T47D (cell line): Measurements from ENCODE around the gene TMPRSS6.

Experiments
- DNase-seq, 2 experiments: peaks; one replicate each; pipeline versions ENCODE4 v3.0.0 to v3.0.0-alpha.2; 2011 to 2012; ENCODE audit warnings: low read depth in 1 of 2, low spot score in 1 of 2
- JUND ChIP-seq: IDR thresholded peaks from 2 replicates; pipeline ENCODE4 v1.6.1; 2012; ENCODE audit warnings: low read depth
- in situ Hi-C: cut with HindIII; loops from 2 replicates; pipeline ENCODE4 v1.10.0; 2016; ENCODE audit warnings: low sequenced_read_pairs, low pct_unique_long_range_greater_than_20kb

Gene TMPRSS6

DNA sequence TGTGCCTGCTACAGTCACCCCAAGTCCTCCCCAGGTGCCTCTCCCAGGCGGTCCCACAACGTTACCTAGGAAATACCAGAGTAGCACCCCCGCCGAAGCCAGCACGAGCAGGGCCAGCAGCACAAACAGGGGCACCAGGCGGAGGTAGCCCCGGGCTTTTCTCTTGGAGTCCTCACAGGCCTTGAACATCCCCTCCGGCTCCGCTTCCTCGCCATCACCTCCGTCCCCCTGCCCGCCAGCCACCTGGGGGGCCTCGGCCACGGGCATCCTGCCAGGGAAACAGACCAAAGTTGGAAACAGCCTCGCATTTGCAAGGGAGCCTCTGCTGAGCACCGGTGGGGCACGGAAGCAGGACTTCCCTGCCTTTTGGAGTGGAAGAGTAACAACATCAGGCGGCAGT, 6.4 kb downstream of the TMPRSS6 start:
- no peak for TF ChIP-seq JUND
- DNase-seq: no peak
- in situ Hi-C loops: no loop called here

- in situ Hi-C loops: no loop called here
- no peak for DNase-seq
- no peak for TF ChIP-seq JUND
Measured at GRCh38 chr22:37101311-37102066, 8.0 kb downstream of the TMPRSS6 start.

DNA sequence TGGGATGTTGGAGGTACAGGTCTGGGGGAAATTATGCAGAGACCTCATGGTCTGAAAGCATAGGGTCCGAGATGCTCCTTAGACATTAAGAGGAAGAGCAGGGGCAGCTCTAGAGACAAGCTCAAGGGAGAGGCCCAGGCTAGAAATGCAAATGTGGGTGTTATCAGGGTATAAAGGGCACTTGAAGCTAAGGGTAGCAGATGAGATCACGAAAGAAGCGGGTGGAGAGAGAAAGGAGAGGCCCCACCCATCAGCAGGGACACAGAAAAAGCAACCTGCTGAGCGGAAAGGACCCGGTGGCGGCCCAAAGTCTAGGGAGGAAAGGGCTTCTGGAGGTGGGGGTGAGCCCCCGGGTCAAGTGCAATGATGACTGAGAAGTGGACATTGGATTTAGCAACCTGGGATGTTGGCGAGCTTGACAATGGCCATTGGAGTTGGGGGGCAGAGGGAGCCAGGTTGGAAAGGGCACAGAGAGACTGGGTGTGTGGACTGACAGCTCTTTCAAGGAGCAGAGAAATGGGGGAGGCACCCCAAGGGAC, 8.9 kb downstream of the TMPRSS6 start:
- no peak for TF ChIP-seq JUND
- DNase-seq: no peak
- in situ Hi-C loops: no loop called here

GRCh38 chr22:37098976-37099591, 10.4 kb downstream of the TMPRSS6 start:
- in situ Hi-C loops: no loop called here
- no peak for TF ChIP-seq JUND
- no peak for DNase-seq

- in situ Hi-C loops: no loop called here
- no peak for TF ChIP-seq JUND
Measured at GRCh38 chr22:37097346-37097745, 12.2 kb downstream of the TMPRSS6 start.

DNA sequence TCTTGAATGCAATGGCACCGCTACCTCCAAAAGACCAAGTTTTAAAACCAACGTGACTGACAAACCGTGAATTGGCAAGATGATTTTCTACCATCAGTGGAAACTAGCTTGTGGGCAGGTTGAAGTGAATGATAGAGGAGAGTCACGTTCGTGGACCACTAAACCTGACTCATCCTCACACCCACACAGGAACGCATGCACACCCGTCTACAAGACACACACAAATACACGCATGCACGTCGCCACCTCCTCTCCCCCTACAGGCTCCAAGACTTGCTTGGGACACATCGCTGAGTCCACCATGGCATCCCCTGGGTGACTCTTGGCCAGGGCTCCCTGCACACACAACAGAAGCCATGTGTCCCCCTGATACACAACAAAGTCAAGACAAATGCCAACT, 14.4 kb downstream of the TMPRSS6 start:
- no peak for DNase-seq
- no peak for TF ChIP-seq JUND
- in situ Hi-C loops: no loop called here

More at GRCh38 chr22:37097346-37097745, 12.2 kb downstream of the TMPRSS6 start:
- DNase-seq: no peak

- no peak for DNase-seq
- no peak for TF ChIP-seq JUND
- in situ Hi-C loops: no loop called here
Measured at GRCh38 chr22:37094239-37094638, 15.3 kb downstream of the TMPRSS6 start.

DNA sequence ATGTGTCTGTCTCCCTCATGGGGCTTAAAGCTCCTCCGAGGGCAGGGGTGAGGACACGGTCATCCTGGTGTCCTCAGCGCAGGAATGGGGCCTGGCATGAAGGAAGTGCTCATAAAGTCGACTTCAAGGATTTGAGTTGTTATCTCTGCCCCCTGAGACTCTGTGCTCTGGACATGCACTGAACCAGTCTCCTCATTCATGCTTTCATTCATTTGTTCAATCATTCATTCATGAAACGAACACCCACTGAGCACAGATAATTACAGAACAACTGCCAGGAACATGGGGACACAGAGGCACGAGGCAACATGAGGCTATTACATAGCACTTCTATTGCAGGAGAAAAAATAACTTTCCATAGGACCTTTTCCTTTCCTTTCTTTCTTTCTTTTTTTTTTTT, 16.5 kb downstream of the TMPRSS6 start:
- in situ Hi-C loops: no loop called here
- TF ChIP-seq JUND: no peak
- DNase-seq: no peak

GRCh38 chr22:37091994-37092393, 17.5 kb downstream of the TMPRSS6 start:
- no peak for DNase-seq
- in situ Hi-C loops: no loop called here
- TF ChIP-seq JUND: no peak

- no peak for DNase-seq
- TF ChIP-seq JUND: no peak
- in situ Hi-C loops: no loop called here
Measured at GRCh38 chr22:37090920-37091695, 18.4 kb downstream of the TMPRSS6 start.

- in situ Hi-C loops: no loop called here
- no peak for TF ChIP-seq JUND
- DNase-seq: no peak
Measured at GRCh38 chr22:37089434-37089833, 20.1 kb downstream of the TMPRSS6 start.

GRCh38 chr22:37088750-37089408, 20.6 kb downstream of the TMPRSS6 start:
- TF ChIP-seq JUND: no peak
- no peak for DNase-seq
- in situ Hi-C loops: no loop called here
